Mucosa of descending colon (tissue), 3 donors: ENCODE measurements around the gene NDRG2. TPM values are rescaled to one million over a fixed set of nuclear protein-coding genes. Genes with fewer than 3 reads are reported as not detected.
A peak's percentile ranks its signal among the peaks of the same experiment; 100 is the strongest.

Experiments
- ATAC-seq: fragments of 200-7000 bp; cut with Tn5 transposase; one replicate; pipeline ENCODE4 v1.9.1; 2020; ENCODE audit warnings: mild to moderate bottlenecking, moderate library complexity
- DNase-seq, 3 donors: peaks; one replicate each; pipeline ENCODE4 v3.0.0-alpha.2; 2020
- H3K36me3 ChIP-seq: fragments of 200-600 bp; one replicate; pipeline ENCODE4 v1.8.0; 2021; ENCODE audit warnings: low read depth, mild to moderate bottlenecking
- H3K4me1 ChIP-seq: fragments of 200-600 bp; one replicate; pipeline ENCODE4 v1.8.0; 2021; ENCODE audit warnings: low read depth, mild to moderate bottlenecking
- H3K4me3 ChIP-seq: fragments of 200-600 bp; one replicate; pipeline ENCODE4 v1.8.0; 2021; ENCODE audit warnings: mild to moderate bottlenecking
- H3K9me3 ChIP-seq: fragments of 200-600 bp; one replicate; pipeline ENCODE4 v1.8.0; 2021; ENCODE audit warnings: mild to moderate bottlenecking
- CTCF ChIP-seq: fragments of 200-600 bp; IDR thresholded peaks from one replicate; pipeline ENCODE4 v1.8.0; 2022; ENCODE audit warnings: antibody characterized with exemption, mild to moderate bottlenecking
- intact Hi-C, 2 donors: fragments of 100-400 bp; cut with DNase I in 1 of 2; cut with micrococcal nuclease in 1 of 2; formaldehyde crosslinking; loops; one replicate each; pipeline versions ENCODE4 v1.11.0 to v1.11.1; 2022; cut with DNase I, micrococcal nuclease
- microRNA-seq: library from miRNA; unstranded; fragments of <30 nt; microRNA quantifications from one replicate; pipeline ENCODE4, GENCODE V29; 2019
- total RNA-seq, 3 donors: library from RNA; stranded (reverse); fragmentation: NEBNext Ultra II Directional in 2 of 3; extraction: Animal tissue kit (Norgen Biotek cat#: 25700) in 2 of 3; gene quantifications; one replicate each; pipeline versions ENCODE4 v1.2.1 to v1.2.4, GENCODE V29; 2021 to 2023
- donor health status: DM: no; HTN: no; CAD: no; lungs with moderate emphysema.
- donor health status: DM: no; HTN: no; CAD: no.
- donor health status: DM: no; HTN: yes; CAD: no.

Gene NDRG2
- total RNA-seq, 3 donors from 2014 or later = 156 to 212 (median 188) TPM

- DNase-seq (no peak), ATAC-seq (peak; percentile 35)
- no peak for TF ChIP-seq CTCF
- Histone ChIP-seq H3K36me3 (no peaks in the 10 kb centered on the region), H3K4me3 (no peak overlapping the region), H3K9me3 (no peaks in the 10 kb centered on the region), H3K4me1 (peaks cover 2% of the 10 kb centered on the region)
- intact Hi-C loops = loop anchor here in 1 of 2 donors (10.0 kb wide), 1 partner anchor 117 kb away; no protein-coding TSS in a partner anchor
Measured at GRCh38 chr14:20971705-20972021, 53.2 kb downstream of the NDRG2 start.

GRCh38 chr14:20970983-20971704, 53.7 kb downstream of the NDRG2 start:
- Histone ChIP-seq H3K4me3 (no peak overlapping the region), H3K9me3 (no peaks in the 10 kb centered on the region), H3K4me1 (peaks cover 2% of the 10 kb centered on the region), H3K36me3 (no peaks in the 10 kb centered on the region)
- TF ChIP-seq CTCF = peak; percentile 82
- DNase-seq (peak; percentile 77 to 86 (median 85)), ATAC-seq (peak; percentile 98)
- intact Hi-C loops = loop anchor here in 1 of 2 donors (10.0 kb wide), 1 partner anchor 116 kb away; no protein-coding TSS in a partner anchor

- H3K4me1 ChIP-seq = peaks cover 2% of the 10 kb centered on the region
- H3K4me3 ChIP-seq = no peak overlapping the region
- no peaks in the 10 kb centered on the region for H3K36me3 ChIP-seq
- no peak for TF ChIP-seq CTCF
- H3K9me3 ChIP-seq = no peaks in the 10 kb centered on the region
- no peak for DNase-seq
- intact Hi-C loops = loop anchor here in 1 of 2 donors (10.0 kb wide), 1 partner anchor 116 kb away; no protein-coding TSS in a partner anchor
- no peak for ATAC-seq
Measured at GRCh38 chr14:20970647-20970982, 54.2 kb downstream of the NDRG2 start.

DNA sequence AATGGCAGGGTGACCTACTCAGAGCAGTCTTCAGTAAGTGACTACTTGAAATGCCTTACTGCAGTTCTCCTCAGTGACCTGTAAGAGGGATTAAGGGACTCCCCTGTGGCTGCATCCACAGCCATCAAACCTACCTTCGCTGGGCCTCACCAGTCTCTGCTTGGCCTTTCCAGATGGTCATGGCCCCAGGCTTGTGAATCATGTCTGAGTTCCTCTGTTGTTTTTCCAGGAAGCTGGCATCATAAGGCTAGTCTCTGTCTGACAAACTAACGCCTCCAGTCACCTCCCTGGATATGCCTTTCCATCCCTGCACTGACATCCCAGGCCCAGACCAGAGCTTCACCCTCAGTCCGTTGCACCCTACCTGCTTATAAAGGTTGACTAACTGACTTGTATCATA, 55.5 kb downstream of the NDRG2 start:
- no peaks in the 10 kb centered on the region for H3K36me3 ChIP-seq
- ATAC-seq (no peak), DNase-seq (no peak)
- H3K4me1 ChIP-seq = peaks cover 2% of the 10 kb centered on the region
- H3K4me3 ChIP-seq = no peak overlapping the region
- H3K9me3 ChIP-seq = no peaks in the 10 kb centered on the region
- intact Hi-C loops = no loop called here
- no peak for TF ChIP-seq CTCF

Small RNA genes lying within 50 kb of the gene (microRNA-seq; reads per million reads assigned to microRNA genes)
- gene MIR6717 = not detected

Other genes with a start within 250 kb of the NDRG2 start
- 10 to 100 TPM in 1 of 3 donors, 1 to 10 TPM in 2; 3.3 to 13.7 (median 9.1) TPM for gene RNASE6, start 243.8 kb downstream of the NDRG2 start, total RNA-seq
- gene RNASE1, start 222.2 kb downstream of the NDRG2 start, total RNA-seq = 100 to 1,000 TPM; 105 to 275 (median 203) TPM
- not detected for gene RNASE3, start 133.7 kb downstream of the NDRG2 start, total RNA-seq
- 1 to 10 TPM in 1 of 3 donors, under 1 TPM in 1, not detected in 1; 0.96 to 4.0 TPM for gene RNASE2, start 69.6 kb downstream of the NDRG2 start, total RNA-seq
- 10 to 100 TPM; 61.1 to 87.3 (median 73.1) TPM for gene METTL17, start 35.1 kb downstream of the NDRG2 start, total RNA-seq
- gene SLC39A2, start 25.8 kb downstream of the NDRG2 start, total RNA-seq = 1 to 10 TPM in 2 of 3 donors, under 1 TPM in 1; 0.28 to 4.9 (median 2.0) TPM
- 1 to 10 TPM in 1 of 3 donors, under 1 TPM in 1, not detected in 1; 0.58 to 2.3 TPM for gene TPPP2, start 5.2 kb upstream of the NDRG2 start, total RNA-seq
- gene RNASE13, start 9.7 kb upstream of the NDRG2 start, total RNA-seq = not detected
- gene RNASE7, start 17.3 kb upstream of the NDRG2 start, total RNA-seq = under 1 TPM in 2 of 3 donors, not detected in 1; 0.19 to 0.32 TPM
- gene RNASE8, start 32.8 kb upstream of the NDRG2 start, total RNA-seq = not detected
- 10 to 100 TPM; 44.3 to 69.3 (median 47.8) TPM for gene ARHGEF40, start 45.2 kb upstream of the NDRG2 start, total RNA-seq
- gene ZNF219, start 73.6 kb upstream of the NDRG2 start, total RNA-seq = 100 to 1,000 TPM in 1 of 3 donors, 10 to 100 TPM in 2; 56.6 to 103 (median 58.2) TPM
- 10 to 100 TPM; 20.2 to 46.0 (median 43.9) TPM for gene TMEM253, start 76.0 kb upstream of the NDRG2 start, total RNA-seq
- not detected for gene OR5AU1, start 131.0 kb upstream of the NDRG2 start, total RNA-seq
- 100 to 1,000 TPM; 273 to 334 (median 312) TPM for gene HNRNPC, start 244.4 kb upstream of the NDRG2 start, total RNA-seq